Vagina (tissue), 2 donors: Measurements from ENCODE around the gene OLFML3.

Experiments
- CTCF ChIP-seq, 3 experiments: fragments of 450-650 bp in 2 of 3; fragments of 200-600 bp in 1 of 3; sonication (generic) in 1 of 3; IDR thresholded peaks; one replicate each; pipeline ENCODE4 v1.5.1; 2017 to 2019; ENCODE audit warnings: antibody characterized with exemption in 3 of 3, mild to moderate bottlenecking in 2 of 3, moderate library complexity in 2 of 3
- POLR2AphosphoS5 ChIP-seq, 2 donors: sonication (generic); formaldehyde crosslinking; IDR thresholded peaks; one replicate each; pipeline ENCODE4 v1.9.0; 2017; ENCODE audit warnings: antibody characterized with exemption in 2 of 2, mild to moderate bottlenecking in 2 of 2, low read depth in 1 of 2; ENCODE audit not compliant: insufficient read depth in 1 of 2

GRCh38 chr1:113993072-113993471 lies 13.8 kb downstream of the OLFML3 start:
- TF ChIP-seq CTCF (IDR thresholded peaks at IDR 0.05) (no peak), POLR2AphosphoS5 (IDR thresholded peaks at IDR 0.05; ENCODE audit: insufficient read depth in 1 of 2, low read depth in 1 of 2) (no peak)
